HEK293 (cell line): Measurements from ENCODE around the gene KANK3.
A peak's percentile ranks its signal among the peaks of the same experiment; 100 is the strongest.

Experiments used
- BCL6B ChIP-seq: fragments of 450-650 bp; formaldehyde crosslinking; IDR thresholded peaks from 2 replicates; pipeline ENCODE4 v1.5.1; 2017; ENCODE audit warnings: missing biosample characterization, missing genetic modification characterization
- OVOL3 ChIP-seq: fragments of 450-650 bp; formaldehyde crosslinking; IDR thresholded peaks from 2 replicates; pipeline ENCODE4 v1.5.1; 2016; ENCODE audit warnings: missing biosample characterization, missing genetic modification characterization
- PRDM4 ChIP-seq: fragments of 450-650 bp; formaldehyde crosslinking; IDR thresholded peaks from 2 replicates; pipeline ENCODE4 v1.5.1; 2017; ENCODE audit warnings: missing biosample characterization, missing genetic modification characterization
- REPIN1 ChIP-seq: fragments of 450-650 bp; formaldehyde crosslinking; IDR thresholded peaks from 2 replicates; pipeline ENCODE4 v1.5.1; 2017; ENCODE audit warnings: missing biosample characterization, missing genetic modification characterization, low read depth
- YY1 ChIP-seq: fragments of 450-650 bp; formaldehyde crosslinking; IDR thresholded peaks from 2 replicates; pipeline ENCODE4 v1.5.1; 2018; ENCODE audit warnings: missing biosample characterization, missing genetic modification characterization
- ZBTB11 ChIP-seq: fragments of 450-650 bp; formaldehyde crosslinking; conservative IDR thresholded peaks from 2 replicates; pipeline ENCODE4 v1.5.1; 2016; ENCODE audit warnings: low read depth, missing biosample characterization, missing genetic modification characterization
- ZBTB49 ChIP-seq: fragments of 450-650 bp; formaldehyde crosslinking; IDR thresholded peaks from 2 replicates; pipeline ENCODE4 v1.5.1; 2016; ENCODE audit warnings: missing biosample characterization, missing genetic modification characterization, low read depth
- ZBTB7A ChIP-seq: fragments of 450-650 bp; formaldehyde crosslinking; IDR thresholded peaks from 2 replicates; pipeline ENCODE4 v1.5.1; 2016; ENCODE audit warnings: low read depth, missing biosample characterization, missing genetic modification characterization
- ZNF10 ChIP-seq: fragments of 450-650 bp; formaldehyde crosslinking; IDR thresholded peaks from 2 replicates; pipeline ENCODE4 v1.5.1; 2017; ENCODE audit warnings: missing biosample characterization, missing genetic modification characterization
- ZNF133 ChIP-seq: fragments of 450-650 bp; formaldehyde crosslinking; IDR thresholded peaks from 2 replicates; pipeline ENCODE4 v1.5.1; 2016; ENCODE audit warnings: missing biosample characterization, missing genetic modification characterization
- ZNF202 ChIP-seq: fragments of 450-650 bp; formaldehyde crosslinking; IDR thresholded peaks from 2 replicates; pipeline ENCODE4 v1.5.1; 2016; ENCODE audit warnings: missing biosample characterization, missing genetic modification characterization, borderline replicate concordance
- ZNF280D ChIP-seq: fragments of 450-650 bp; formaldehyde crosslinking; IDR thresholded peaks from 2 replicates; pipeline ENCODE4 v1.5.1; 2016; ENCODE audit warnings: missing biosample characterization, missing genetic modification characterization
- ZNF423 ChIP-seq: fragments of 450-650 bp; formaldehyde crosslinking; IDR thresholded peaks from 2 replicates; pipeline ENCODE4 v1.5.1; 2016; ENCODE audit warnings: missing biosample characterization, missing genetic modification characterization
- ZNF510 ChIP-seq: fragments of 450-650 bp; formaldehyde crosslinking; IDR thresholded peaks from 2 replicates; pipeline ENCODE4 v1.5.1; 2018; ENCODE audit warnings: mild to moderate bottlenecking, missing genetic modification characterization, missing biosample characterization; ENCODE audit not compliant: insufficient replicate concordance
- ZNF558 ChIP-seq: fragments of 450-650 bp; formaldehyde crosslinking; IDR thresholded peaks from 2 replicates; pipeline ENCODE4 v1.5.1; 2016; ENCODE audit warnings: missing biosample characterization, missing genetic modification characterization
- ZNF596 ChIP-seq: fragments of 450-650 bp; IDR thresholded peaks from 2 replicates; pipeline ENCODE4 v1.5.0; 2018; ENCODE audit warnings: missing biosample characterization, mild to moderate bottlenecking, missing genetic modification characterization, moderate library complexity
- ZNF626 ChIP-seq: fragments of 450-650 bp; sonication (Bioruptor Pico); formaldehyde crosslinking; IDR thresholded peaks from 2 replicates; pipeline ENCODE4 v1.5.1; 2018; ENCODE audit warnings: missing biosample characterization, missing genetic modification characterization, inconsistent platforms
- ZNF639 ChIP-seq: fragments of 450-650 bp; formaldehyde crosslinking; IDR thresholded peaks from 2 replicates; pipeline ENCODE4 v1.5.1; 2016; ENCODE audit warnings: missing biosample characterization, missing genetic modification characterization
- ZNF645 ChIP-seq: fragments of 450-650 bp; formaldehyde crosslinking; IDR thresholded peaks from 2 replicates; pipeline ENCODE4; 2016; ENCODE audit warnings: missing biosample characterization, missing genetic modification characterization
- ZNF747 ChIP-seq: fragments of 450-650 bp; formaldehyde crosslinking; IDR thresholded peaks from 2 replicates; pipeline ENCODE4 v1.5.1; 2016; ENCODE audit warnings: missing biosample characterization, missing genetic modification characterization
- ZNF843 ChIP-seq: fragments of 450-650 bp; formaldehyde crosslinking; IDR thresholded peaks from 2 replicates; pipeline ENCODE4 v1.5.1; 2016; ENCODE audit warnings: missing biosample characterization, missing genetic modification characterization
- ZSCAN18 ChIP-seq: fragments of 450-650 bp; formaldehyde crosslinking; IDR thresholded peaks from 2 replicates; pipeline ENCODE4 v1.5.1; 2016; ENCODE audit warnings: missing biosample characterization, missing genetic modification characterization

The KANK3 gene

GRCh38 chr19:8367327-8368001 lies 24.4 kb upstream of the KANK3 start (continued):
- TF ChIP-seq ZNF843 (peak; percentile 61; the same call in 1 of the 2 replicates), ZSCAN18 (tag by site-specific recombination) (no peak), ZNF280D (tag by site-specific recombination) (no peak), ZNF133 (no peak), ZNF558 (tag by site-specific recombination) (no peak), OVOL3 (tag by site-specific recombination) (no peak), ZNF639 (tag by site-specific recombination) (no peak), ZBTB11 (tag by site-specific recombination) (no peak), ZBTB49 (tag by site-specific recombination) (no peak), ZNF596 (no peak), YY1 (tag by site-specific recombination) (no peak), BCL6B (tag by site-specific recombination) (peak; percentile 84; the same call in 1 of the 2 replicates), REPIN1 (tag by site-specific recombination) (no peak), ZNF510 (tag by site-specific recombination) (no peak), ZNF10 (tag by site-specific recombination) (no peak), ZNF626 (tag by site-specific recombination) (no peak), ZNF202 (tag by site-specific recombination) (no peak), ZNF645 (tag by site-specific recombination) (no peak), ZNF747 (tag by site-specific recombination) (no peak), ZBTB7A (tag by site-specific recombination) (no peak), PRDM4 (tag by site-specific recombination) (no peak), ZNF423 (no peak)
